ENCODE data around the gene RAP1GAP. TPM values are rescaled to one million over a fixed set of nuclear protein-coding genes. Genes with fewer than 3 reads are reported as not detected.

Gene RAP1GAP
- under 1 TPM; 0.17 to 0.32 TPM for total RNA-seq

DNA sequence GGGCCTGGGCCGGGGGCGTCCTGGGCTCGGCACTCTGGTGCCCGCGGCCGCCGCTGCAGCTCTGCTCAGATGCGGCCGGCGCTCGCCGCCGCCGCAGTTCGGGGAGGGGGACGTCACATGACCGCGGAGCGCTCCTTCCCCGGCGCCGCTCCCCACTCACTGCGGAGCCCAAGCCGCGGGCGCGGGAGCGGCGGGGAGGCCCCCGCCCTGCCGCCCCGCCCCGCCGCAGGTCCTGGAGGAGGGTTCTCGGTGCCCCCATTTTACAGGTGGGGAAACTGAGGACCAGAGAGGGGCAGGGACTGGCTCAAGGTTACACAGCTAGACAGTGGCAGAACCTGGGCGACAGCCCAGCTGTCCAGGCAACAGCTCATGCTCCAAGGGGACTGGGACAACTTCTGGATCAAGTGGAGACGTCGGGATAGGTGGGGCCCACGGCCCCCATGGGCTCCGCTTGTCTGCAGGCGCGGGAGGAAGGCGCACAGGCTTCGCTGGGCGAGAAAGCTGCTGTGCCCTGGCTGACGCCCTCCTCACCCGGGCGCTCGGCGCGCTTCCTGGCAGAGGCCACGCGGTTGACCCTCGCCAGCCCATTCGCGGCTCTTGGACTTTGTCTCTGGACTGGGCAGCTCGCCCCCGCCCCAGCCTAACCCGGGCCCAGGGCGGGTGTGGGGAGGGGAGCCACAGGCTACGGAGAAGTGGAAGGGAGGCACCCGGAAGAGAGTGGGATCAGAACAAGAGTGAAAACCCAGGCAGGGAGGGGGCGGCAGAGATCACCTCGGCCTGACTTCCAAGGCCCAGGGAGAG lies at the start of gene RAP1GAP:
TSS of gene RAP1GAP (minus strand) at position 100 of the 801 bp plus-strand sequence. CDS start 49,325 bp downstream, outside the sequence.
- Mint-ChIP-seq H3K27me3 (peaks cover 31% of the 10 kb centered on the region), H3K9me3 (no peaks in the 10 kb centered on the region), H3K4me3 (peak within 1 kb of the TSS; percentile 47), H3K27ac (no peak within 1 kb of the TSS), H3K36me3 (ENCODE audit: low read depth) (no peaks in the 10 kb centered on the region), H3K4me1 (peaks cover 4% of the 10 kb centered on the region)
- ChIA-PET POLR2A (no interaction called here), CTCF (interaction anchor here (0.6 to 1.5 kb wide), 3 partner anchors 10 to 351 kb away, joined by 3 to 4 read pairs (median 4); no protein-coding TSS in a partner anchor)
- DNase-seq = peak; percentile 34

DNA sequence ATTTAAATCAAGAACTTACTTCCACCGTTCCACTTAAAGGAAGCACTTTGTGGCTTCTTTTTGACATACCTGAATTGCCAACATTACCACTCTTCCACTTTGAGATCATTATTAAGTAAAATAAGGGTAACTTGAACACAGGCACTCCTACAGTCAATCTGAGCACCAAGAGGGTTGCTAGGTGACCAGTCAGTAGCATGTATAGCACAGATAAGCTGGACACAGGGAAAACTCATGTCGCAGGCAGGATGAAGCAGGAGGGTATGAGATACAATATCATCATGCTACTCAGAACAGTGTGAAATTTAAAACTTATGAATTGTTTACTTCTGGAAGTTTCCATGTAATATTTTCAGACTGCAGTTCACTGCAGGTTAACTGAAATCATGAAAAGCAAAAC lies 47.0 kb upstream of the RAP1GAP start:
- Mint-ChIP-seq H3K4me1 (peaks cover 2% of the 10 kb centered on the region), H3K9me3 (no peaks in the 10 kb centered on the region), H3K4me3 (no peak overlapping the region), H3K36me3 (ENCODE audit: low read depth) (peaks cover 59% of the 10 kb centered on the region), H3K27me3 (no peaks in the 10 kb centered on the region), H3K27ac (no peak overlapping the region)
- CTCF ChIA-PET = no interaction called here
- POLR2A ChIA-PET = no interaction called here
- no peak for DNase-seq

DNA sequence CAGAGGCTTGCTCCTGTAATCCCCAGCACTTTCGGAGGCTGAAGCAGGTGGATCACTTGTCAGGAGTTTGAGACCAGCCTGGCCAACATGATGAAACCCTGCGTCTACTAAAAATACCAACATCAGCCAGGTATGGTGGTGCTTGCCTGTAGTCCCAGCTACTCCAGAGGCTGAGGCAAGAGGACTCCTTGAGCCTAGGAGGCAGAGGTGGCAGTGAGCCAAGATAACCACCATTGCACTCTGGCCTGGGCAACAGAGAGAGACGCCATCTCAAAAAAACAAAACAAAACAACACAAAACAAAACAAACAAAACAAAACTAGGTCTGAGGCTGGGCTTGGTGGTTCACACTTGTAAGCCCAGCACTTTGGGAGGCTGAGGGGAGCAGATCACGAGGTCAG lies 38.7 kb upstream of the RAP1GAP start:
- POLR2A ChIA-PET = no interaction called here
- H3K27ac Mint-ChIP-seq = no peak overlapping the region
- H3K27me3 Mint-ChIP-seq = no peaks in the 10 kb centered on the region
- H3K36me3 Mint-ChIP-seq (ENCODE audit: low read depth) = peaks cover 42% of the 10 kb centered on the region
- DNase-seq = no peak
- H3K4me1 Mint-ChIP-seq = peaks cover 18% of the 10 kb centered on the region
- no peak overlapping the region for H3K4me3 Mint-ChIP-seq
- no peaks in the 10 kb centered on the region for H3K9me3 Mint-ChIP-seq
- CTCF ChIA-PET = interaction anchor here (0.7 kb wide), 1 partner anchor 21 kb away, joined by 3 read pairs; no protein-coding TSS in a partner anchor

DNA sequence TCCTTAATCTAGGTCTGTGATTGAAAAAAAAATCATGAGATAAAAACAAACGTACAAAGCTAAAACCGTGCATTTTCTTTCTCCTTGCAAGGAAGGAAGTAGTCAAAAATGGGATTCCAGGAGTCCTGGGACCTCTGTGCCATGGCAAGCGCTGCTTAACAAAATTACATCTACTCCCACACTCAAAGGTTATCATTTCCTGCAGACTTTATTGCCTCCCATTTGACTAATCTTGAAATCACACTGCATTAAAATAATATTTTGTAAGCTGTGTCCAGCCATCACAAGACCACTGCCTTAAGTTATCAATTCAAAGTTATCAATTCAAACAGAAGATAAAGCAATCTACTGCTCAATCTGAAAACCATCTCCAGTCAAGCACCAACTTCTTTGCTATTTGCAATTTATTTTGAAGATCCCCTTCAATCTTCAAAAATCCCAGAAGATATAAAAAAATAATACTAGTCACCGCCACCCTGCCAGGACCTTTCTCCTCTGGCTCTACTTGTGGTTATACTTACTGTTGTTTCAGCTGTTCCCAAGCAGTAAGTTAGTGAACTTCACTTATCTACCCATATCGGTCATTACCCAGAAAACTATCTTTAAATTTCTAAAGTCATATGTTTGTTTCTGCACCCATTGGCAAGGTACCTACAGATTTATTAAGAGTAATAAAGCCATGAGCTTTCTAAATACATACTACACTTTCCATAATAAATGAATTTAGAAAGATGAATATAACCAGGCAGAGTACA lies 38.1 kb upstream of the RAP1GAP start:
- Mint-ChIP-seq H3K4me3 (no peak overlapping the region), H3K36me3 (ENCODE audit: low read depth) (peaks cover 45% of the 10 kb centered on the region), H3K9me3 (no peaks in the 10 kb centered on the region), H3K27me3 (no peaks in the 10 kb centered on the region), H3K4me1 (peaks cover 18% of the 10 kb centered on the region), H3K27ac (no peak overlapping the region)
- no peak for DNase-seq
- ChIA-PET POLR2A (no interaction called here), CTCF (interaction anchor here (0.6 to 1.5 kb wide), 3 partner anchors 12 to 1349 kb away, joined by 3 read pairs; no protein-coding TSS in a partner anchor)

DNA sequence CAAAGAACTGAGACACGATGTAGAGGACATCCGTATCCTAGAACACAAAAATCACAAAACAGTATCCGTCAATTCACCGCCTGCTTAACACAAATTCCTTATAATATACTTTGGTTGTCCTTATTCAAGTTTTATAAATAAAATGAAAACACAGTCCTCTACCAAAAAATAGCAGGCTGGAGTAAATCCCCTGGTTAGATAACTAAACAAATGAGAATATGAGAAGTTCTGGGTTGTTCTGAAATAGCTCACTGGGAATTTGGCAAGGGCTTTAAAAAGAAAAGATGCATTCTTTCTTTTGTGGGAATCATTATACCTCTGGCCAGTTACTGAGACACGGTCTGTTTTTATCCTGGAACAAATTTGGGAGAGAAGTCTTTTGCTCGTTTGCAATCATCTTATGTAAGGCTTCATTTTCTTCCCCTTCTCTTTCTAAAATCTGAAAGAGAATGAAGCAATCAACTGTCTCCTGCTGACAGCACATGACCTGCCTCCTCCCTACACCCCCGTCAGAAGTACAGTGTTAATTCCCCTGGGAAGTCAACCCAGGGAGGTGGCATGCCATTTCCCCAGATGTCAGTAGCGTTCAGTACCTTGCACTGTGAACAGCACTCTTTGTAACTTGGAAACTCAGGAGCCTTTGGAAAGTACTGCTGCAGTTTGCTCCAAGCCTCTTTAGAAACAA lies 37.1 kb upstream of the RAP1GAP start:
- POLR2A ChIA-PET = no interaction called here
- Mint-ChIP-seq H3K9me3 (no peaks in the 10 kb centered on the region), H3K27me3 (no peaks in the 10 kb centered on the region), H3K36me3 (ENCODE audit: low read depth) (peaks cover 43% of the 10 kb centered on the region), H3K4me3 (no peak overlapping the region), H3K4me1 (peaks cover 20% of the 10 kb centered on the region), H3K27ac (no peak overlapping the region)
- CTCF ChIA-PET = interaction anchor here (0.9 to 1.5 kb wide), 2 partner anchors 13 to 16 kb away, joined by 3 read pairs; no protein-coding TSS in a partner anchor
- no peak for DNase-seq

DNA sequence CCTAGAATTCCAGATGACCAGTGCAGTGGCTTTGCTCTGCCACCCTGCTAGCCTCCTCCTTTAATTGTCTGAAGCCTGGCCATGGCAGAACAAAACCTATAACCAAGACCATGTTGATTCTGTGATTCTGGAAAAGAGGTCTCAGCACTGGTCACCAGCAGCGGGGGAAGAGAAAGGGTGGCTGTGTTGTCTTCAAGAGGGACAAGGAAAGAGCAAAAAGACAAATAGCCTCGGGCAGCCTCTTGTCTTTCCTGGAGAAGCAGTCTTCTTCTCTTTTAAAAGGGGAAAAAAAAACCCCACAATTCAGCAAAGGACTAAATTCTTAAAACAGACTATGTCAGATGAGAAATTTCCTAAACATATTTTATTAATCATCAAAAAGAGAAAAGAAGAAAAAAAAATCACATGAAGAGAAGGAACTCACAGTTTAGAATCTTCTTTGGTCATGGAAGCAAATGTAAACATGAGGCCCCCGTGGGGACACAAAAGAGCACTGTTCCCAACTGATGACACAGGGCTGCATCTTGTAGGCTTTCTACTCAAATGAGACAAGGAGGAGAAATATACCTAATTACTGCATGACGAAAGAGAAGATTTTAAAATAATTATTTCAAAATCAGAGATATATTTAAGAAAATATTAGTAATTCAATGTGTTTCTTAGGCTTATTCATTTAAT lies 36.3 kb upstream of the RAP1GAP start:
- DNase-seq = no peak
- Mint-ChIP-seq H3K36me3 (ENCODE audit: low read depth) (peaks cover 47% of the 10 kb centered on the region), H3K27me3 (no peaks in the 10 kb centered on the region), H3K27ac (no peak overlapping the region), H3K4me1 (peaks cover 23% of the 10 kb centered on the region), H3K9me3 (no peaks in the 10 kb centered on the region), H3K4me3 (no peak overlapping the region)
- POLR2A ChIA-PET = no interaction called here
- CTCF ChIA-PET = no interaction called here

DNA sequence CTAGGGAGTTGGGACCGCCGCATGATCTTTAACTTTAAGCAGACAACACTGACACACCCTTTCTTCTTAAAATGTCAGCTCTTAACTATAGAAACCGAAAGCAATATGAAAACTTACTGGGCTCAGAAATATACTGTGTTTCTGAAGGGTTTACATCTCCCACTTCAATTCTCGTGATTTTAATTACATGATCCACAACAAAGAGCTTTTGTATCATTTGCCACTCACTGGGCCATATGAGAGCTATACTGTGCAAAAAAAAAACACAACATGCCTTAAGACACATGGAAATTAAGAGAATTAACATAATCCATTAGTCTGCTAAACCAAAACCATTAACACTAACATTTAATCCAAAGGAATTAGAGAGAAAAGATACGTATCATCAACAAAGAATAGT lies 35.0 kb upstream of the RAP1GAP start:
- no peaks in the 10 kb centered on the region for H3K27me3 Mint-ChIP-seq
- ChIA-PET CTCF (interaction anchor here (0.6 to 1.1 kb wide), 2 partner anchors 26 to 93 kb away, joined by 3 read pairs; no protein-coding TSS in a partner anchor), POLR2A (no interaction called here)
- DNase-seq = no peak
- no peak overlapping the region for H3K4me3 Mint-ChIP-seq
- peaks cover 29% of the 10 kb centered on the region for H3K4me1 Mint-ChIP-seq
- H3K9me3 Mint-ChIP-seq = no peaks in the 10 kb centered on the region
- peaks cover 52% of the 10 kb centered on the region for H3K36me3 Mint-ChIP-seq (ENCODE audit: low read depth)
- peak overlapping the region; percentile 10 for H3K27ac Mint-ChIP-seq

DNA sequence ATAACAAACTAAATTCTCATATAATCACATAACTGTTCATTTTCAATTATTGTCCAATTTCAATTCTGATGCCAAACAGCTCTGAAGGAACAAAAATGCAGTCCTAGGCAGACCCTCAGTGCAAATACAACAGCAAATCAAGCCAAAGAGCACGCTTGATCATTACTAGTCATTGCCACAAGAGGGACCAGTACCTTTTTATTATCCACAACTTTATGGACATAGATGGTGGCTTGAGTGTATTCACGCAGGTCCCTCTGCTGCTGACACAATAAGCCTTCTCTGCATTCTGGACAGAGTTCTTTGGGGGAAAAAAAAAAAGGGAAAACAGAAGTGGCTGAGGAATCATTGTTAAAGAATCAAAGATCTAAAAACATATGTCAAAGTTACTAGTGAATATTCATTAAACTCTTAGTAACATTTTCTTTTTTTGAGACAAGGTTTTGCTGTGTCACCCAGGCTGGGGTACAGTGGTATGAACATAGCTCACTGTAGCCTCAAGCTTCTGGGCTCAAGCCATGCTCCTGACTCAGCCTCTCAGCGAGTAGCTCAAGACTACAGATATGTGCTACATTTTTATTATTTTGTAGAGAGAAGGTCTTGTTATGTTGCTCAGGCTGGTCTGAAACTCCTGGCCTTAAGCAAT lies 34.3 kb upstream of the RAP1GAP start:
- H3K27me3 Mint-ChIP-seq = no peaks in the 10 kb centered on the region

DNA sequence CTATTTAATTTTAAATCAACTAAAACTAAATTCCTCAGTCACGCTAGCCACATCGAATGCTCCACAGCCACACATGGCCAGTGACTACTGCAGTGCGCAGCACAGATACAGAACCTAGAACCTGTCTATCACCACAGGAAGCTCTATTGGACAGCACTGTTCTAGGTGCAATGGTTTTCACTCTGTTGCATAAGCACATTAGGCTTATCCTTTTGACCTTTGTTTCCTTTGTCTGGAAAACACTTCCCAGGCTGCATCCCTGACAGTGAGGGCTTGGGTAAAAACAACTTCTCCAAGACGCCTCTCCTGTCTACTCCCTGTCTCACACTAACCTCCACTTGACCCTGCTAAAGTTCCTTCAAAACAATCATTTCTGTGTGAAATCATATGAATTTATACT lies 33.6 kb upstream of the RAP1GAP start:
- no peak for DNase-seq
- no peak overlapping the region for H3K27ac Mint-ChIP-seq
- peaks cover 53% of the 10 kb centered on the region for H3K36me3 Mint-ChIP-seq (ENCODE audit: low read depth)
- ChIA-PET POLR2A (no interaction called here), CTCF (no interaction called here)
- no peak overlapping the region for H3K4me3 Mint-ChIP-seq
- no peaks in the 10 kb centered on the region for H3K27me3 Mint-ChIP-seq
- no peaks in the 10 kb centered on the region for H3K9me3 Mint-ChIP-seq
- H3K4me1 Mint-ChIP-seq = peaks cover 34% of the 10 kb centered on the region

More for the DNA sequence above, 34.3 kb upstream of the RAP1GAP start:
- ChIA-PET POLR2A (no interaction called here), CTCF (interaction anchor here (0.6 to 1.1 kb wide), 2 partner anchors 26 to 68 kb away, joined by 3 read pairs; no protein-coding TSS in a partner anchor)
- H3K4me3 Mint-ChIP-seq = no peak overlapping the region
- no peaks in the 10 kb centered on the region for H3K9me3 Mint-ChIP-seq
- no peak for DNase-seq
- peaks cover 53% of the 10 kb centered on the region for H3K36me3 Mint-ChIP-seq (ENCODE audit: low read depth)
- H3K27ac Mint-ChIP-seq = peak overlapping the region; percentile 26
- peaks cover 29% of the 10 kb centered on the region for H3K4me1 Mint-ChIP-seq

DNA sequence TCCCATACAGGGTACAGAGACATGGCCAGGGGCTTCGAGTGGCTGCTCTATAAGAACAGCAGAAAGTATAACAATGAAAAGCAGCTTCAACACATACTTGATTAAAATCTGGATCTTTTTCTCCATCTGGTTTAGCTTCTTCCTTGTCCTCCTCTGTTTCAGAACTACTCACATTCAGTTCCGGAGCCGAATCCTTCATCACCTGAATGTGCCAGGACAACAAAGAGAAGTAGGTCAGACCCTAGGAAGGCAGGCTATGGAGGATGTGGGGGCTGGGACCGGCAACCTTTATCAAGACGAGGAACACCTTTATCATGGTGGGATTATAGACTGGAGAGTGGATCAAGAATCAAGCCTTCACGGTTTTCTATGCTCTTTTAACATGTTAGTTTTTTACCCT lies 32.2 kb upstream of the RAP1GAP start:
- Mint-ChIP-seq H3K27me3 (no peaks in the 10 kb centered on the region), H3K4me1 (peaks cover 34% of the 10 kb centered on the region), H3K9me3 (no peaks in the 10 kb centered on the region), H3K4me3 (no peak overlapping the region), H3K36me3 (ENCODE audit: low read depth) (peaks cover 52% of the 10 kb centered on the region), H3K27ac (no peak overlapping the region)
- DNase-seq = no peak
- CTCF ChIA-PET = no interaction called here
- POLR2A ChIA-PET = no interaction called here

DNA sequence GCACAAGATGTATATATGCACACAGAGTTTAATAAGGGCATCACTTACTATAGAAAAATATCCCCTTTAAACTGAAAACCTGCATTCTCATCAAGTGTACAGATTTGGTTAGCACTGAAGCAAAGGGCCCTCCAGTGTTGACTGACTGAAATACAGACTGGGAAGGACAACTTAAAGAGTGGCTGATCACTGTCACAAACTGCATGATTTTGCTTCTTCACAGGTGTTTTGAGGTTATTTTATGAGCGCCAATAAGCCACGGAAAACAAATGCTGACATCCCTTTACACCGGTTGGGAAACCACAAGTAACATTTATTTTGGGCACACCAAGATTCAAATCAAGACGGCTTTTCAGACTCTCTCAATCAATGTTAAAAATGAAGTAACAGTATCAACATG lies 30.9 kb upstream of the RAP1GAP start:
- peaks cover 46% of the 10 kb centered on the region for H3K36me3 Mint-ChIP-seq (ENCODE audit: low read depth)
- H3K4me1 Mint-ChIP-seq = peaks cover 29% of the 10 kb centered on the region
- peak; percentile 8 for DNase-seq
- H3K4me3 Mint-ChIP-seq = no peak overlapping the region
- no peaks in the 10 kb centered on the region for H3K27me3 Mint-ChIP-seq
- H3K27ac Mint-ChIP-seq = peak overlapping the region; percentile 65
- ChIA-PET POLR2A (no interaction called here), CTCF (no interaction called here)
- no peaks in the 10 kb centered on the region for H3K9me3 Mint-ChIP-seq

DNA sequence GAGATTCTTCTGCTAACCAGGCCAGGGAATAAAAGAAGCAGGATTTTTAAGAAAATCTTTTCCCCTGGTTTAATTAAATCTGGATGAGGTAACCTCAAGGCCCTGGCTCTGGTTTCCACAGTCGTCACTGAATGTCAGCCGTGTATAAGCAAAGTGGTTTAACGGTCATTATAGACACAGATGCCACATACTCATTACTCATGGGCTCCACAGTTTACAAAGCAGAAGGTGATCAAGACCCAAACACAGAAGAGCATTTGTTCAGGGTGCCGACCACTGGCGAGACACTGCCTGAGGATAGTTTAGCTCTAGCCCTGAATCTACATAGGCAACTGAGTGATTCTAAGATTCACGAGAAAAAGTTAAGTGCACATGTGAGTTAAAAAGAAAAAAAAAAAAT lies 27.8 kb upstream of the RAP1GAP start:
- no peak for DNase-seq
- Mint-ChIP-seq H3K36me3 (ENCODE audit: low read depth) (peaks cover 43% of the 10 kb centered on the region), H3K27ac (no peak overlapping the region), H3K27me3 (no peaks in the 10 kb centered on the region), H3K4me1 (peaks cover 16% of the 10 kb centered on the region), H3K9me3 (no peaks in the 10 kb centered on the region), H3K4me3 (no peak overlapping the region)
- ChIA-PET CTCF (no interaction called here), POLR2A (no interaction called here)
